Heart left ventricle (tissue), 16 donors: ENCODE results near the gene PIAS4. TPM values are rescaled to one million over a fixed set of nuclear protein-coding genes. Genes with fewer than 3 reads are reported as not detected.

Experiments used
- ATAC-seq, 4 donors: fragments of 200-7000 bp; cut with Tn5 transposase; one replicate each; pipeline ENCODE4 v1.9.1; 2020 to 2022; ENCODE audit warnings: moderate library complexity in 4 of 4, mild to moderate bottlenecking in 3 of 4, moderate number of reproducible peaks in 1 of 4
- DNase-seq, 5 donors: peaks; one replicate each; pipeline ENCODE4 v3.0.0-alpha.2; 2020
- H3K27ac ChIP-seq, 12 donors: fragments of 200-600 bp; sonication (generic) in 4 of 12; one replicate each; pipeline versions ENCODE4 v1.5.0 to v1.8.0; 2016 to 2022; ENCODE audit warnings: mild to moderate bottlenecking in 2 of 12
- H3K27me3 ChIP-seq, 9 donors: fragments of 200-600 bp; sonication (generic) in 2 of 9; one replicate each; pipeline versions ENCODE4 v1.5.1 to v1.8.0; 2016 to 2022; ENCODE audit warnings: mild to moderate bottlenecking in 3 of 9
- H3K36me3 ChIP-seq, 9 donors: fragments of 200-600 bp; sonication (generic) in 2 of 9; one replicate each; pipeline versions ENCODE4 v1.5.0 to v1.8.0; 2018 to 2022; ENCODE audit warnings: mild to moderate bottlenecking in 2 of 9
- H3K4me1 ChIP-seq, 12 donors: fragments of 200-600 bp; sonication (generic) in 4 of 12; one replicate each; pipeline versions ENCODE4 v1.5.0 to v1.8.0; 2016 to 2022; ENCODE audit warnings: mild to moderate bottlenecking in 3 of 12
- H3K4me3 ChIP-seq, 12 donors: fragments of 200-600 bp; sonication (generic) in 4 of 12; one replicate each; pipeline versions ENCODE4 v1.5.0 to v1.8.0; 2017 to 2022; ENCODE audit warnings: mild to moderate bottlenecking in 9 of 12, moderate library complexity in 4 of 12
- H3K9me3 ChIP-seq, 12 donors: fragments of 200-600 bp; sonication (generic) in 4 of 12; one replicate each; pipeline versions ENCODE4 v1.5.0 to v1.8.0; 2016 to 2022; ENCODE audit warnings: mild to moderate bottlenecking in 1 of 12
- POLR2A ChIP-seq, 2 donors: fragments of 450-650 bp; IDR thresholded peaks; one replicate each; pipeline ENCODE4 v1.6.1; 2017; ENCODE audit warnings: antibody characterized with exemption in 2 of 2, mild to moderate bottlenecking in 2 of 2, moderate library complexity in 2 of 2
- WGBS, 4 donors: extraction: QIAGEN DNeasy Blood & Tissue Kit in 2 of 4; methylation state at CpG; one replicate each; pipeline versions ENCODE4 v1.1.5 to v1.1.7; 2013 to 2018; 5-methylcytosine and 5-hydroxymethylcytosine counted together
- intact Hi-C, 10 donors: fragments of 100-400 bp; cut with DNase I; formaldehyde crosslinking; loops; one replicate each; pipeline versions ENCODE4 v1.11.1 to v1.14.2; 2022
- polyA plus RNA-seq, 2 donors: library from polyadenylated mRNA; stranded (reverse); fragments of 200-250 nt; gene quantifications; one replicate each; pipeline ENCODE4 v1.2.3, GENCODE V29; 2013
- total RNA-seq, 9 donors: library from RNA; depleted of rRNA in 2 of 9; stranded (reverse); fragments of >200 nt in 2 of 9; fragmentation: NEBNext Ultra II Directional in 3 of 9; extraction: Animal tissue kit (Norgen Biotek cat#: 25700) in 3 of 9; gene quantifications; one replicate each; pipeline versions ENCODE4 v1.1.0 to v1.2.4, GENCODE V29; 2016 to 2023
- TF ChIP-seq, protein P1 (sequence below), 12 donors: fragments of 200-600 bp; sonication (generic) in 4 of 12; IDR thresholded peaks; one replicate each; pipeline versions ENCODE4 v1.5.0 to v1.8.0; 2018 to 2022; ENCODE audit warnings: antibody characterized with exemption in 12 of 12, mild to moderate bottlenecking in 5 of 12
- donor health status: ischemic (EF 13 %, LVEDD 7.1; RV severe dilation, severe dysfunction).
- donor health status: healthy with polysubstance abuse.
- donor health status: DM: no; HTN: yes; CAD: no.
- donor health status: DM: no; HTN: no; CAD: no.
- donor health status: ischemic (EF 25% LVEDD 6.9; RV normal size, moderate dysfunction).
- donor health status: ischemic (EF 25% LVEDD 5.7; RV mildly dilated, moderate dysfunction).
- donor health status: healthy.
- donor health status: DM: yes; HTN: yes; CAD: no.
- donor health status: ischemic (EF 35%, LVEDD 5.7; RV mildly dilated, moderate dysfunction).
- donor health status: nonischemic (EF 11% LVEDD 7.7; RV severe dilation, severe dysfunction).
- donor health status: DM: yes; HTN: yes; CAD: no.
- donor health status: PGD.
- donor health status: ischemic (EF 29% LVEDD 5.4; RV normal size, mild dysfunction).
- donor health status: nonischemic (EF 23%, LVEDD 6.1; RV moderate dilation, normal function).

The PIAS4 gene
- total and polyA plus RNA-seq, 11 donors = 12.3 to 19.1 (median 15.3) TPM

DNA sequence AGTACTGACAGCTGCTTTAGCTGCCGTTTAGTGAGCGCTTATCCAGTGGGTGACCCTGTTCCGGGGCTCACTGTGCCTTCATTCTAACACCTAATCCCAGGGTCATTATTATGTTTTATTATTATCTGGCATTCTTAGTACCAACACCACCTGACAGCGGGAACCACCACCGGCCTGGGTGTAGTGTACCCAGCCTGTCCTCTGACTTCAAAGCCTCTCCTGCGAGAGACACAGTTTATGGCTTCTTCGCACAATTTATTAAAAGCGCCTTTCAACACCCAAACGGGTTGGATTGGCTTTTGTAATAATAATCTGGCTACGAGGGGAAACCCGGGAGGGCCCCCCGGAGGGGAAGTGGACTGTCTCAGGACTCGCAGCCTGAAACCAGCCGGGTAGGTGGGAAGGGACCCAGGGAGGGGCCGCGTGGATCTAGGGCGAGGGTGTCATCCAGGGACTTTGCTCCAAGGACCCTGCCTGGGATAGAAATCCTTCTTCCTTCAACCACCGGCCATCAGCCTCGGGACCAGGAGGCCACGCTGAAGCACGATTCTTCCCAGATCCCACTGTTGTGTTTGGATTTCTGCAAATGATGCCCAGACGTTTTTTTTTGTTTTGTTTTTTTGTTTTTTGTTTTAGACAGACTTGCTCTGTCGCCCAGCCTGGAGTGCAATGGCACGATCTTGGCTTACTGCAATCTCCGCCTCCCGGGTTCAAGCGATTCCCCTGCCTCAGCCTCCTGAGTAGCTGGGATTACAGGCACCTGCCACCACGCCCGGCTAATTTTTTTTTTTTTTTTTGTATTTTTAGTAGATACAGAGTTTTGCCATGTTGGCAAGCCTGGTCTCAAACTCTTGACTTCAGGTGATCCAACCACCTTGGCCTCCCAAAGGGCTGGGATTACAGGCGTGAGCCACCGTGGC, 60.8 kb downstream of the PIAS4 start:
- no peaks in the 10 kb centered on the region for H3K9me3 ChIP-seq
- intact Hi-C loops = loop anchor here in 2 of 10 donors (5.0 kb wide), 1 partner anchor 81 kb away; the partner anchor contains the start of gene EEF2 (in 2 of the 2)
- peaks cover 0 to 4% (median 0%) of the 10 kb centered on the region in 9 donors for H3K36me3 ChIP-seq
- no peaks in the 10 kb centered on the region for H3K27me3 ChIP-seq
- peaks cover 3 to 30% (median 17%) of the 10 kb centered on the region in 12 donors for H3K4me1 ChIP-seq
- TF ChIP-seq POLR2A (IDR thresholded peaks at IDR 0.05) = no peak
- TF ChIP-seq, protein P1, sequence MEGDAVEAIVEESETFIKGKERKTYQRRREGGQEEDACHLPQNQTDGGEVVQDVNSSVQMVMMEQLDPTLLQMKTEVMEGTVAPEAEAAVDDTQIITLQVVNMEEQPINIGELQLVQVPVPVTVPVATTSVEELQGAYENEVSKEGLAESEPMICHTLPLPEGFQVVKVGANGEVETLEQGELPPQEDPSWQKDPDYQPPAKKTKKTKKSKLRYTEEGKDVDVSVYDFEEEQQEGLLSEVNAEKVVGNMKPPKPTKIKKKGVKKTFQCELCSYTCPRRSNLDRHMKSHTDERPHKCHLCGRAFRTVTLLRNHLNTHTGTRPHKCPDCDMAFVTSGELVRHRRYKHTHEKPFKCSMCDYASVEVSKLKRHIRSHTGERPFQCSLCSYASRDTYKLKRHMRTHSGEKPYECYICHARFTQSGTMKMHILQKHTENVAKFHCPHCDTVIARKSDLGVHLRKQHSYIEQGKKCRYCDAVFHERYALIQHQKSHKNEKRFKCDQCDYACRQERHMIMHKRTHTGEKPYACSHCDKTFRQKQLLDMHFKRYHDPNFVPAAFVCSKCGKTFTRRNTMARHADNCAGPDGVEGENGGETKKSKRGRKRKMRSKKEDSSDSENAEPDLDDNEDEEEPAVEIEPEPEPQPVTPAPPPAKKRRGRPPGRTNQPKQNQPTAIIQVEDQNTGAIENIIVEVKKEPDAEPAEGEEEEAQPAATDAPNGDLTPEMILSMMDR (IDR thresholded peaks at IDR 0.05) = no peak
- no peak for DNase-seq
- H3K4me3 ChIP-seq = peak overlapping the region; percentile 91 to 100 (median 97)
- peak overlapping the region; percentile 95 to 100 (median 99) for H3K27ac ChIP-seq
- 33 to 45% (median 38%) methylated on average over 31 of the region's 31 CpGs for WGBS, 4 donors
- ATAC-seq = no peak

DNA sequence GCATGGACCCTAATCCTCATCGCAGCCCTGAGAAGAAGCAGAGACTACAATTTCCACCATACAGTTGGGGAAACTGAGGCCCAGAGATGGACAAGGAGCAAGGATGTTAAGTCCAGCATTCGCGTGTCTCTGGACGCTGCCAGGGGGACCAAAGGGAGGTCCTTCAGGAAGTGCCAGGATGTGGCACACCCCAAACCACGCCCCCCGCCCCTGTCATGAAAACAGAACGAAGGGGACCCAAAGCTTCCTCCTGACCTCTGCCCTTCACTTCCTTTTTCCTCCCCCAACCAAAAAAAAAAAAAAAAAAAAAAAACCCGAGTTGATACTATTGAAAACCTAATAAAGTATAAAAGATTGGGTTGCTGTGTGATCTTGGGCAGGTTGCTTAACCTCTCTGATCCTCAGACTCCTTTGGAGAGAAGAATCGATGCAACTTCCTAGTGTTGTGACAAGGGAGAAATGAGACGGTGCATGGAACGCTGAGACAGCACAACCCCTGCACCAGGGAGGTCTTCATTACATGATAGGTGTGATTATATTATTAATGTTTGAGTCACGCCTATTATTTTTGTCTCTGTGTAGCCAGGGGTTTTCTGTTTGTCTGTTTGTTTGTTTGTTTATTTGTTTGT, 61.9 kb downstream of the PIAS4 start:
- Histone ChIP-seq H3K36me3 (no peaks in the 10 kb centered on the region), H3K27me3 (no peaks in the 10 kb centered on the region), H3K9me3 (no peaks in the 10 kb centered on the region), H3K27ac (peak overlapping the region in 1 of 12 donors; percentile 55), H3K4me1 (peaks cover 0 to 20% (median 8%) of the 10 kb centered on the region in 12 donors), H3K4me3 (no peak overlapping the region)
- intact Hi-C loops = loop anchor here in 2 of 10 donors (5.0 kb wide), 1 partner anchor 82 kb away; the partner anchor contains the start of gene EEF2 (in 2 of the 2)
- 59 to 69% (median 61%) methylated on average over 12 of the region's 12 CpGs for WGBS, 4 donors
- TF ChIP-seq POLR2A (IDR thresholded peaks at IDR 0.05) = no peak
- TF ChIP-seq, protein P1 (IDR thresholded peaks at IDR 0.05) = no peak
- ATAC-seq (no peak), DNase-seq (peak in 2 of 5 donors; percentile 56 to 69)

DNA sequence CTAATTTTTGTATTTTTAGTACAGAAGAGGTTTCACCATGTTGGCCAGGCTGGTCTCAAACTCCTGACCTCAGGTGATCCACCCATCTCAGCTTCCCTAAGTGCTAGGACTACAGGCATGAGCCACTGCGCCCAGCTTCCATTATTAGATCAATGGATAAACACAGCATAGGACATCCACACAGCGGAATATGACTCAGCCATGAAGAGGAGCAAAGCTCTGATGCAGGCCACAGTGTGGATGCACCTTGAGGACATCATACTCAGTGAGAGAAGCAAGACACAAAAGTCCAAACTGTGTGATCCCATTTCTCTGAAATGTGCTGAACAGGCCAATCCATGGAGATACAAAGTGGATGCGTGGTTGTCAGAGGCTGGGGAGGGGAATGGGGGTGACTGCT, 64.1 kb downstream of the PIAS4 start:
- no peak for ATAC-seq
- 89 to 100% (median 96%) methylated on average over 3 of the region's 3 CpGs for WGBS, 4 donors
- Histone ChIP-seq H3K9me3 (no peaks in the 10 kb centered on the region), H3K27ac (no peak overlapping the region), H3K4me1 (peaks cover 0 to 36% (median 7%) of the 10 kb centered on the region in 12 donors), H3K27me3 (no peaks in the 10 kb centered on the region), H3K36me3 (no peaks in the 10 kb centered on the region), H3K4me3 (no peak overlapping the region)
- DNase-seq = no peak
- TF ChIP-seq POLR2A (IDR thresholded peaks at IDR 0.05) = no peak
- intact Hi-C loops = loop anchor here in 1 of 10 donors (10.0 kb wide), 1 partner anchor 53 kb away; the partner anchor contains the start of gene MAP2K2

DNA sequence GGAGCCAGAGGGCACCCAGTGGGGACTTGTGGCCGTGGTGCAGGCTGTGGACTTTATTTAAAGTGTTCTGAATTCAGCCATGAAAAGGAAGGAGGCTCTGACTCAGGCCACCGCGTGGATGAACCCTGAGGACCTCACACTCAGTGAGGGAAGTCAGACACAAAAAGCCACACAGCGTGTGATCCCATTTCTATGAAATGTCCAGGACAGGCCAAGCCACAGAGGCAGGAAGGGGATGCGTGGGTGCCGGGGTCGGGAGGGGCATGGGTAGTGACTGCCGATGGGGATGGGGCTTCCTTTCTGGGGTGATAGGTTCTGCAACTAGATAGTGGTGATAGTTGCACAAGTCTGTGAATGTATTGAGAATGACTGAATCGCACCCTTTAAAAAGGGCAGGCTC, 67.8 kb downstream of the PIAS4 start:
- WGBS, 4 donors = 55 to 63% (median 59%) methylated on average over 6 to 9 of the region's 9 CpGs
- intact Hi-C loops = loop anchor here in 2 of 10 donors (5.0 to 10.0 kb wide), 2 partner anchors 47 to 49 kb away; partner anchors contain the start of gene MAP2K2 (in 2 of the 2)
- DNase-seq = no peak

More for the DNA sequence above, 67.8 kb downstream of the PIAS4 start:
- Histone ChIP-seq H3K4me1 (peaks cover 0 to 44% (median 14%) of the 10 kb centered on the region in 12 donors), H3K27me3 (no peaks in the 10 kb centered on the region), H3K36me3 (no peaks in the 10 kb centered on the region), H3K9me3 (no peaks in the 10 kb centered on the region), H3K4me3 (no peak overlapping the region), H3K27ac (peak overlapping the region in 1 of 12 donors; percentile 67)
- ATAC-seq = no peak
- TF ChIP-seq, protein P1 (IDR thresholded peaks at IDR 0.05) = no peak
- no peak for TF ChIP-seq POLR2A (IDR thresholded peaks at IDR 0.05)
